Spleen (tissue), 7 donors: ENCODE results near the gene KRT38.

Source experiments
- POLR2A ChIP-seq, 3 donors: fragments of 450-650 bp; IDR thresholded peaks; one replicate each; pipeline ENCODE4 v1.5.1; 2017; ENCODE audit warnings: antibody characterized with exemption in 3 of 3, mild to moderate bottlenecking in 1 of 3
- TF ChIP-seq, protein P1 (sequence below), 11 experiments: fragments of 200-600 bp in 7 of 11; fragments of 450-650 bp in 4 of 11; sonication (generic) in 4 of 11; IDR thresholded peaks in 8 of 11; conservative IDR thresholded peaks in 3 of 11; 1 replicate in 7 of 11; 2 replicates in 4 of 11; pipeline versions ENCODE4 v1.4.0 to v1.8.0; 2016 to 2021; ENCODE audit warnings: antibody characterized with exemption in 11 of 11, inconsistent platforms in 4 of 11, mild to moderate bottlenecking in 1 of 11
- donor health status: DM: no; HTN: no; CAD: no; lungs with moderate emphysema.
- donor health status: DM: no; HTN: no; CAD: no.
- donor health status: DM: no; HTN: no; CAD: no.

GRCh38 chr17:41434005-41434404, 6.8 kb downstream of the KRT38 start:
- TF ChIP-seq POLR2A (IDR thresholded peaks at IDR 0.05): no peak
- TF ChIP-seq, protein P1, sequence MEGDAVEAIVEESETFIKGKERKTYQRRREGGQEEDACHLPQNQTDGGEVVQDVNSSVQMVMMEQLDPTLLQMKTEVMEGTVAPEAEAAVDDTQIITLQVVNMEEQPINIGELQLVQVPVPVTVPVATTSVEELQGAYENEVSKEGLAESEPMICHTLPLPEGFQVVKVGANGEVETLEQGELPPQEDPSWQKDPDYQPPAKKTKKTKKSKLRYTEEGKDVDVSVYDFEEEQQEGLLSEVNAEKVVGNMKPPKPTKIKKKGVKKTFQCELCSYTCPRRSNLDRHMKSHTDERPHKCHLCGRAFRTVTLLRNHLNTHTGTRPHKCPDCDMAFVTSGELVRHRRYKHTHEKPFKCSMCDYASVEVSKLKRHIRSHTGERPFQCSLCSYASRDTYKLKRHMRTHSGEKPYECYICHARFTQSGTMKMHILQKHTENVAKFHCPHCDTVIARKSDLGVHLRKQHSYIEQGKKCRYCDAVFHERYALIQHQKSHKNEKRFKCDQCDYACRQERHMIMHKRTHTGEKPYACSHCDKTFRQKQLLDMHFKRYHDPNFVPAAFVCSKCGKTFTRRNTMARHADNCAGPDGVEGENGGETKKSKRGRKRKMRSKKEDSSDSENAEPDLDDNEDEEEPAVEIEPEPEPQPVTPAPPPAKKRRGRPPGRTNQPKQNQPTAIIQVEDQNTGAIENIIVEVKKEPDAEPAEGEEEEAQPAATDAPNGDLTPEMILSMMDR (IDR thresholded peaks at IDR 0.05 in 8 of 11, conservative IDR thresholded peaks at IDR 0.05 in 3 of 11): no peak
